Epithelial cell of proximal tubule (primary cell): ENCODE results near the gene ADAMTS14. TPM values are rescaled to one million over a fixed set of nuclear protein-coding genes. Genes with fewer than 3 reads are reported as not detected.

ENCODE experiments used
- DNase-seq: peaks from one replicate; pipeline ENCODE4 v3.0.0-alpha.2; 2011; ENCODE audit warnings: low read depth
- H3K4me3 ChIP-seq: 2 replicates; pipeline ENCODE4 v1.5.1; 2011; ENCODE audit warnings: low read depth, mild to moderate bottlenecking, low read length
- total RNA-seq: library from RNA; depleted of rRNA; stranded (reverse); fragments of >200 nt; gene quantifications from 2 replicates; pipeline ENCODE4 v1.2.3, GENCODE V29; 2015
- TF ChIP-seq, protein P1 (sequence below): conservative IDR thresholded peaks from 2 replicates; pipeline ENCODE4 v1.5.1; 2012; ENCODE audit warnings: low read depth, mild to moderate bottlenecking, low read length

ADAMTS14 gene
- total RNA-seq, 1 donor from 2014 or later = 1.3 TPM

DNA sequence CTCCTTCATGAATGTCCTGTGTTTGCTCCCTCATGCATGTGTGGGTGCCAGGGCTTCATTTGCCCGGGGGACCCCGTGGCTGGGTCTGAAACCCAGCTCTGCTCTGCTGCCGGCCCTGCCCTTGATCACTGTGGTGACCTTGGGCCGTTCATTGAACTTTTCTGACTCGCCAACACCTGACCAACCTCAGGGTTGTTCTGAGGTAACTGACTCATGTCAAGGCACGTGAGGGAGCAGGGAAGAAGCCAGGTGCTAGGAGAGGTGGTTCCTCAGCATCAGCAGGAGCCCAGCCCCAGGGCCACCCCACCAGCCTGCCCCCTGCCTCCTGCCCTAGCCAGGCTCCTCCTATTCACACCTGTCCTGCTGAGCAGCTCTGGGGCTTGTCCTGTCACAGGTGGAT is 64.9 kb downstream of the ADAMTS14 start:
- TF ChIP-seq, protein P1, sequence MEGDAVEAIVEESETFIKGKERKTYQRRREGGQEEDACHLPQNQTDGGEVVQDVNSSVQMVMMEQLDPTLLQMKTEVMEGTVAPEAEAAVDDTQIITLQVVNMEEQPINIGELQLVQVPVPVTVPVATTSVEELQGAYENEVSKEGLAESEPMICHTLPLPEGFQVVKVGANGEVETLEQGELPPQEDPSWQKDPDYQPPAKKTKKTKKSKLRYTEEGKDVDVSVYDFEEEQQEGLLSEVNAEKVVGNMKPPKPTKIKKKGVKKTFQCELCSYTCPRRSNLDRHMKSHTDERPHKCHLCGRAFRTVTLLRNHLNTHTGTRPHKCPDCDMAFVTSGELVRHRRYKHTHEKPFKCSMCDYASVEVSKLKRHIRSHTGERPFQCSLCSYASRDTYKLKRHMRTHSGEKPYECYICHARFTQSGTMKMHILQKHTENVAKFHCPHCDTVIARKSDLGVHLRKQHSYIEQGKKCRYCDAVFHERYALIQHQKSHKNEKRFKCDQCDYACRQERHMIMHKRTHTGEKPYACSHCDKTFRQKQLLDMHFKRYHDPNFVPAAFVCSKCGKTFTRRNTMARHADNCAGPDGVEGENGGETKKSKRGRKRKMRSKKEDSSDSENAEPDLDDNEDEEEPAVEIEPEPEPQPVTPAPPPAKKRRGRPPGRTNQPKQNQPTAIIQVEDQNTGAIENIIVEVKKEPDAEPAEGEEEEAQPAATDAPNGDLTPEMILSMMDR = no peak
- DNase-seq = no peak
- H3K4me3 ChIP-seq = no peak overlapping the region

DNA sequence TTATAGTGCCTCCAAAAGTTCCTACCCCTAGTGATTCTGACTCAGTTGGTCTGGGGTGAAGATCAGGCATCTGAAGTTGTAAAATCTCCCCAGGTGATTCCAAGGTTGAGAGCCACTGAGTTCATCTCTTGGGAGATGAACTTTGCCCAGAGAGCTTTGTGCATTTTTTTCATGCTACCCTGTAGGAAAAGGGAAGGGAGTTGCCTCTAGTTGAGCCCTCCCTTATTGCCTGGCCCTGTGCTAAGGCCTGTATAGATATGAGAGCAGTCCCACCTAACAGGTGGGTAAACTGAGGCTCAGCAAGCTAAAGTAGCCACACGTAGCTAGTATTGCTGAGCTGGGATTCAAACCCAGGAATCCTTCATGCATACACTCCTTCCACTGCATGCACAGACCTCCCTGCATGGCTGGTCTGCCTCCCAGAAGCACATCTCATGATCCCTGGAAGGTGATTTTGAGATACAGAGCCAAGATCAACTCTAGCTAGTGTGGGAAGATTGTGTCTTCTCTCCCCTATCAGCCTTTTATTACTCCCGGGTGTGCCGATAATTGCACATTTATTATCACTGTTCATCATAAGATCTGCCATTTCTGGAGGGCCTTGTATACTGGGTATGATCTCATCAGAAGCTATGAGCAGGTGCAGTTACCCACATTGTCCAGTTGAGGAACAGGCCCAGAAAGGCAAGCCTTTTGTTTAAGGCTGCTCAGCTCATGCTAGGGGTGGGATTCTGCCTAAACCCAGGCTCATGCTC is 65.9 kb downstream of the ADAMTS14 start:
- TF ChIP-seq, protein P1 = peak; percentile 31
- H3K4me3 ChIP-seq = no peak overlapping the region
- no peak for DNase-seq

DNA sequence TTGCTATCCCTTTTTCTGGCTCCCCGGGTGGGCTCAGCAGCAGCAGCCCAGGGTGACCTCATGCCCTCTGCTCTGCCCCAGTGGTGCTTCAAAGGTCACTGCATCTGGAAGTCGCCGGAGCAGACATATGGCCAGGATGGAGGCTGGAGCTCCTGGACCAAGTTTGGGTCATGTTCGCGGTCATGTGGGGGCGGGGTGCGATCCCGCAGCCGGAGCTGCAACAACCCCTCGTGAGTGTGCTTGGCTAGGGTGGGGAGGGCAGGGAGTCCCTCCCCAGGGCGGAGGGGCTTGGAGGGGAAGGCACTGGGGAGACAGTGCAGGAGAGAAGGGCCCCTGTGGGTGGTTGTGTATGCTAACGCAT is 66.4 kb downstream of the ADAMTS14 start:
- no peak overlapping the region for H3K4me3 ChIP-seq
- TF ChIP-seq, protein P1 = no peak
- DNase-seq = no peak

DNA sequence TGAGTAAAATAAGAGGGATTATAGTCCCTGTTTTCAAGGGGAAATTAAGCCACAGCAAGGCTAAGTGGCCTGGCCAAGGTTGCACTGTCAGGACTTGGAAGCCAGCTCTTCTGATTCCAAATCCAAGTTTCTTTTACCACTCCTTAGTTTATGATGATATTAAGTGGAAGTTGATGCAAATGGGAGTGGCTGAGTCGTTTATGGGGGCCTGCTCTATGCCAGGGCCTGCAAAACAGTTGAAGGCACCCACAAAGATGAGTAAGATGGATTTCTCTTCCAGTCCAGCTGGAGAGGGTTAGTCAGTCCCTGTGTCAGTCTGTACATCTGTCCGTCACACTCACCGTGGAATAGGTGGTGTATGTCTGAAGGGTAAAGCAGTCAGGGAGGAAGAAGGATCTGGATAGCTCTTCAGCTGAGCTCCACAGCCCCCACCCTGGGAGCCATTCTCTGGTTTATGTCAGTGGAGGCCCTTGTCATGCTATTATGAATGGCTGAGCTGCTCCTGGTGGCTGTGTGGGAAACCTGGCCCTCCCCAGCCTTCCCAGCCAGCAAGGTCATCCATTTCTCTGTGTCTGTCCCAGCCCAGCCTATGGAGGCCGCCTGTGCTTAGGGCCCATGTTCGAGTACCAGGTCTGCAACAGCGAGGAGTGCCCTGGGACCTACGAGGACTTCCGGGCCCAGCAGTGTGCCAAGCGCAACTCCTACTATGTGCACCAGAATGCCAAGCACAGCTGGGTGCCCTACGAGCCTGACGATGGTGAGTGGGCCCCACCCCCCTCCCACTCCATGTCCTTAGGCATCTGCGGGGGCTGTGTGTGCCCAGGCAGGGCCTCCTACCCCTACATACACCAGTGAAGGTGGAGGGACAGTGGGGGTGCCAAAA is 68.3 kb downstream of the ADAMTS14 start:
- TF ChIP-seq, protein P1 = no peak
- DNase-seq = no peak
- no peak overlapping the region for H3K4me3 ChIP-seq

DNA sequence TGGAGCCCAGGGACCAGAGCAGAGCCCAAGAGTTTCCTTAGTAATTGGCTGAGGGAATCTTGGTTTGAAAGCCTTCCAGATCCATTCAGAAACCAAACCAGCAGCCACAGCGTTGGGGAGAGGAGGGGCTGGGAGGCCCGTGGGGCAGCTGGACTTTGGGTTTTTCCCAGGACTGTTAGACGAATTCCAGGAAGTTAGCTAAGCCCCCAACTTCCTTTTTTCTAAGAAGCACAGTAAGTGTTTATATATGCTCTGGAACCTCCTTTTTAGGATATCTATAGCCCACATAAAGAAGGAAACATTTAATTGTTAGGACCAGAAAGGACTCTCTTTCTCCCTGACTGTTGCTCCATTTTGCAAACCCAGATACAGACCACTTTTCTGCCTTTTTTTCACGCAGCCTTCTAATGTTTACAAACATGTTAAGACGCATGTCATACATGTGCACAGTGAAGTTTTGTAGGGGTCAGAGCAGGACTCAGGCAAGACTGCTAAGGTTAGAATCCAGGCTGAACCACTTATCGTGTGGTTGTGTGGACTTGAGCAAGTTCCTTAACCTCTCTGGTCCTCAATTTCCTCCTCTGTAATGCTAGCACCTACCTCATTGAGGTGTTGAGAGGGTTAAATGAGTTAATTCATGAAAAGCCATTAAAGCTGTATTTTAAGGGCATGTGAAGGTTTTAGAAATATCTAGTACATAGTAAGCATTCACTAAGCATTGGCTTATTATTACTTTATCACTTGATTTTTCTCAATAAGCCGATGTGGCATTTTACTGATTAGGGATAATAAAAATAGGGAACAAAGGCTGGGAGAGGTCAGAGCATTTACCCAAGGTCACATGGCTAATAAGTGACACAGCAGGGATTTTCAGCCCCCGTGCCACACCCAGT is 70.5 kb downstream of the ADAMTS14 start:
- TF ChIP-seq, protein P1 = no peak
- no peak for DNase-seq
- no peak overlapping the region for H3K4me3 ChIP-seq

DNA sequence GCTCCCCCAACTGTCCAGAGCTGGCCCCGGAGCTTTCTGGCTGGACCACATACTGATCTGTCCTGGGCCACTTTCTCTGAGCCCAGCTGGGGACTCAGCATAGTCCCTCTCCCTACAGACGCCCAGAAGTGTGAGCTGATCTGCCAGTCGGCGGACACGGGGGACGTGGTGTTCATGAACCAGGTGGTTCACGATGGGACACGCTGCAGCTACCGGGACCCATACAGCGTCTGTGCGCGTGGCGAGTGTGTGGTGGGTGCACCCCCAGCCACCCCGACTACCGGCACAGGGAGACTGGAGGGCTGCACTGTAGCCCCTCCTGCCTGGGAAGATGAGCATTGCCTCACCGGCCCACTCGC is 71.1 kb downstream of the ADAMTS14 start:
- TF ChIP-seq, protein P1 = no peak
- no peak for DNase-seq
- no peak overlapping the region for H3K4me3 ChIP-seq
